Heart left ventricle (tissue), 16 donors: ENCODE measurements around the gene DCPS. TPM values are rescaled to one million over a fixed set of nuclear protein-coding genes. Genes with fewer than 3 reads are reported as not detected.
"Not testable (repeated sequence)": the region's sequence is repeated elsewhere in the genome, so short reads cannot be mapped to it uniquely, and the experiment has no call there.

Source experiments
- ATAC-seq, 4 donors: fragments of 200-7000 bp; cut with Tn5 transposase; one replicate each; pipeline ENCODE4 v1.9.1; 2020 to 2022; ENCODE audit warnings: moderate library complexity in 4 of 4, mild to moderate bottlenecking in 3 of 4, moderate number of reproducible peaks in 1 of 4
- DNase-seq, 5 donors: peaks; one replicate each; pipeline ENCODE4 v3.0.0-alpha.2; 2020
- H3K27ac ChIP-seq, 12 donors: fragments of 200-600 bp; sonication (generic) in 4 of 12; one replicate each; pipeline versions ENCODE4 v1.5.0 to v1.8.0; 2016 to 2022; ENCODE audit warnings: mild to moderate bottlenecking in 2 of 12
- H3K27me3 ChIP-seq, 9 donors: fragments of 200-600 bp; sonication (generic) in 2 of 9; one replicate each; pipeline versions ENCODE4 v1.5.1 to v1.8.0; 2016 to 2022; ENCODE audit warnings: mild to moderate bottlenecking in 3 of 9
- H3K36me3 ChIP-seq, 9 donors: fragments of 200-600 bp; sonication (generic) in 2 of 9; one replicate each; pipeline versions ENCODE4 v1.5.0 to v1.8.0; 2018 to 2022; ENCODE audit warnings: mild to moderate bottlenecking in 2 of 9
- H3K4me1 ChIP-seq, 12 donors: fragments of 200-600 bp; sonication (generic) in 4 of 12; one replicate each; pipeline versions ENCODE4 v1.5.0 to v1.8.0; 2016 to 2022; ENCODE audit warnings: mild to moderate bottlenecking in 3 of 12
- H3K4me3 ChIP-seq, 12 donors: fragments of 200-600 bp; sonication (generic) in 4 of 12; one replicate each; pipeline versions ENCODE4 v1.5.0 to v1.8.0; 2017 to 2022; ENCODE audit warnings: mild to moderate bottlenecking in 9 of 12, moderate library complexity in 4 of 12
- H3K9me3 ChIP-seq, 12 donors: fragments of 200-600 bp; sonication (generic) in 4 of 12; one replicate each; pipeline versions ENCODE4 v1.5.0 to v1.8.0; 2016 to 2022; ENCODE audit warnings: mild to moderate bottlenecking in 1 of 12
- CTCF ChIP-seq, 12 donors: fragments of 200-600 bp; sonication (generic) in 4 of 12; IDR thresholded peaks; one replicate each; pipeline versions ENCODE4 v1.5.0 to v1.8.0; 2018 to 2022; ENCODE audit warnings: antibody characterized with exemption in 12 of 12, mild to moderate bottlenecking in 5 of 12
- POLR2A ChIP-seq, 2 donors: fragments of 450-650 bp; IDR thresholded peaks; one replicate each; pipeline ENCODE4 v1.6.1; 2017; ENCODE audit warnings: antibody characterized with exemption in 2 of 2, mild to moderate bottlenecking in 2 of 2, moderate library complexity in 2 of 2
- WGBS, 4 donors: extraction: QIAGEN DNeasy Blood & Tissue Kit in 2 of 4; methylation state at CpG; one replicate each; pipeline versions ENCODE4 v1.1.5 to v1.1.7; 2013 to 2018; 5-methylcytosine and 5-hydroxymethylcytosine counted together
- intact Hi-C, 10 donors: fragments of 100-400 bp; cut with DNase I; formaldehyde crosslinking; loops; one replicate each; pipeline versions ENCODE4 v1.11.1 to v1.14.2; 2022
- polyA plus RNA-seq, 2 donors: library from polyadenylated mRNA; stranded (reverse); fragments of 200-250 nt; gene quantifications; one replicate each; pipeline ENCODE4 v1.2.3, GENCODE V29; 2013
- total RNA-seq, 9 donors: library from RNA; depleted of rRNA in 2 of 9; stranded (reverse); fragments of >200 nt in 2 of 9; fragmentation: NEBNext Ultra II Directional in 3 of 9; extraction: Animal tissue kit (Norgen Biotek cat#: 25700) in 3 of 9; gene quantifications; one replicate each; pipeline versions ENCODE4 v1.1.0 to v1.2.4, GENCODE V29; 2016 to 2023
- donor health status: ischemic (EF 13 %, LVEDD 7.1; RV severe dilation, severe dysfunction).
- donor health status: healthy with polysubstance abuse.
- donor health status: DM: no; HTN: yes; CAD: no.
- donor health status: DM: no; HTN: no; CAD: no.
- donor health status: ischemic (EF 25% LVEDD 6.9; RV normal size, moderate dysfunction).
- donor health status: ischemic (EF 25% LVEDD 5.7; RV mildly dilated, moderate dysfunction).
- donor health status: healthy.
- donor health status: DM: yes; HTN: yes; CAD: no.
- donor health status: ischemic (EF 35%, LVEDD 5.7; RV mildly dilated, moderate dysfunction).
- donor health status: nonischemic (EF 11% LVEDD 7.7; RV severe dilation, severe dysfunction).
- donor health status: DM: yes; HTN: yes; CAD: no.
- donor health status: PGD.
- donor health status: ischemic (EF 29% LVEDD 5.4; RV normal size, mild dysfunction).
- donor health status: nonischemic (EF 23%, LVEDD 6.1; RV moderate dilation, normal function).

Gene DCPS
- total and polyA plus RNA-seq, 11 donors = 7.7 to 18.9 (median 11.1) TPM

GRCh38 chr11:126366064-126366822 lies 62.4 kb downstream of the DCPS start:
- DNase-seq = peak in 1 of 5 donors; percentile 52
- no peaks in the 10 kb centered on the region for H3K9me3 ChIP-seq
- intact Hi-C loops = no loop called here
- no peaks in the 10 kb centered on the region for H3K36me3 ChIP-seq
- no peak for TF ChIP-seq POLR2A (IDR thresholded peaks at IDR 0.05)
- TF ChIP-seq CTCF (IDR thresholded peaks at IDR 0.05) = no peak
- peak overlapping the region in 9 of 12 donors; percentile 21 to 73 (median 56) for H3K27ac ChIP-seq
- 44 to 61% (median 50%) methylated on average over 16 to 19 of the region's 19 CpGs for WGBS, 4 donors
- ATAC-seq = peak in 3 of 4 donors; percentile 44 to 52 (median 45)
- no peaks in the 10 kb centered on the region for H3K27me3 ChIP-seq
- peak overlapping the region in 1 of 12 donors; percentile 21 for H3K4me3 ChIP-seq
- H3K4me1 ChIP-seq = peaks cover 0 to 73% (median 35%) of the 10 kb centered on the region in 12 donors

GRCh38 chr11:126366823-126367654 lies 63.2 kb downstream of the DCPS start:
- H3K4me3 ChIP-seq, H3K9me3 ChIP-seq, H3K36me3 ChIP-seq, intact Hi-C loops, H3K27me3 ChIP-seq: not testable (repeated sequence)
- 55 to 68% (median 66%) methylated on average over 8 to 14 of the region's 14 CpGs for WGBS, 4 donors
- Histone ChIP-seq H3K27ac (peak overlapping the region in 9 of 12 donors; percentile 30 to 73 (median 56)), H3K4me1 (peaks cover 0 to 70% (median 35%) of the 10 kb centered on the region in 12 donors)
- DNase-seq (peak in 3 of 5 donors; percentile 46 to 70 (median 47)), ATAC-seq (peak; percentile 53 to 77 (median 68))
- peak in 9 of 12 donors; percentile 13 to 48 (median 25) for TF ChIP-seq CTCF (IDR thresholded peaks at IDR 0.05)

- ATAC-seq, intact Hi-C loops, H3K4me3 ChIP-seq, H3K27me3 ChIP-seq, DNase-seq, H3K9me3 ChIP-seq, H3K36me3 ChIP-seq: not testable (repeated sequence)
- Histone ChIP-seq H3K27ac (peak overlapping the region in 2 of 12 donors; percentile 42 to 70), H3K4me1 (peaks cover 0 to 69% (median 29%) of the 10 kb centered on the region in 12 donors)
- WGBS, 4 donors = 94 to 100% (median 97%) methylated on average over 5 of the region's 5 CpGs
These were observed 63.9 kb downstream of the DCPS start for GRCh38 chr11:126367806-126368205.

GRCh38 chr11:126368336-126369119 lies 64.7 kb downstream of the DCPS start:
- H3K27me3 ChIP-seq, H3K4me3 ChIP-seq, intact Hi-C loops, DNase-seq, H3K36me3 ChIP-seq, ATAC-seq, H3K9me3 ChIP-seq: not testable (repeated sequence)
- H3K27ac ChIP-seq = peak overlapping the region in 2 of 12 donors; percentile 42 to 70
- 57 to 71% (median 61%) methylated on average over 9 to 11 of the region's 11 CpGs for WGBS, 4 donors
- peak in 1 of 12 donors; percentile 7 for TF ChIP-seq CTCF (IDR thresholded peaks at IDR 0.05)
- H3K4me1 ChIP-seq = peaks cover 0 to 68% (median 30%) of the 10 kb centered on the region in 12 donors
